Measurements from ENCODE around the gene MGAT5.
"Not testable (repeated sequence)": the region's sequence is repeated elsewhere in the genome, so short reads cannot be mapped to it uniquely, and the experiment has no call there.

MGAT5 gene

DNA sequence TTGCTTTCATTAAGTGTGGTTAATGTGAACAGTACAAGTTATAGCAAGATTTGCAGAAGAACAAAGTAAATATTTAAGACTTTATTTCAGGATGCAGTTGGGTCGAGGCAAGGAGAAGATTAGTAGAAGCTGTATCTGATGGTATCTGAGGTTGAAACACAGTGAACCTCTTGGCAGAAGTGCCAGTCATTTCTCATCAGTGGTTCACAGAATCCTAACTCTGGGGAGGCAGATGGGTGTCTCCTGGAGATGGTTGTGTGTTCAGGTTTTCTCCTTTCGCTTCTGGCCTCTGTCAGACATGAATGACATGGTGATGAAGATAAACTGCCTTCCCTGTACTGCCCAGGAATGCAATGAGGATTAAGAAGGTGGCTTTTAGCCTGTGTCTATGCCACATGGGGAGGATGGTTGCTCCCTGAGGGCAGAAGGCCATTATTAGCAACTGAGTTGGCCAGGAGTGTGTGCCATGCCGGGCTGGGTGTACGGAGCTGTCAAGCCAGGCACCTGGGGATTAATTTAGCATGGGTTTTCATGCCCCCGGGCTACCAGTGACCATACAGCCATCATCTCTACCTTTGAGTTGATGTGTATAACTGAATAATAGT is 28.0 kb downstream of the MGAT5 start:
- FAIRE-seq: no peak

DNA sequence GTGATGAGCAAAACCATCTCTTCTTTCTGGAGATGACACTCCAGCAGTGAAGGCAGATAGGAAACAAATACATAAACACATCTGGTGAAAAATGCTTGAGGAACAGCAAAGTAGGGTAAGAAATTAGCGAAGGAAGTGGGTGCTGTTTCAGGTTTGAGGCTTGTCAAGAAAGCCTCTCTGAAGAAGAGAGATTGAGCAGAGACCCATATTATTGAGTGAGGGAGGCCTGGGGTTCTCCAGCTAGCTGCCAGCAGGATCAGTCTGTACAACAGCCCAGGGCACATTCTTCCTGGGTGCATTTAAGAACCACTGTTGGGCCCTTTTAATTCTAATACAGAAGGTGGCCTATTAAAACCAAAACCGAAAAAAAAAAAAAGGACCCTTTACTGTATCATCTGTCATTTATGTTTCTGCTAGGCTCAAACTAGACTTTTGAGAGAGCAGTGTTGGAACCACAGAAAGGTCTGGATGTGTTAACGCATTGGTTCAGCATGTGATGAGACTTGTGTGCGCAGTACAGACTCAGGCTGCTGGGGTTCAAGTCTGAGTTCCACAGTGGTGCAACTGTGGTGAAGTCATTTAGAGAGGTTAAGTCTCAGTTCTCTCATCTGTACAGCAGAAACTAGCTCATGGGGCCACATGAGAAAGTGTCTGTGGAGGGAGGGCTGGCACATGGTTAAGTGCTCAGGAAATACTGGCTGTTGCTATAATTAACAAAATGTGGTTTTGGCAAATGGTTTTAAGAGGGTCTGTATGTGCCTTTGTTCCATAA is 28.9 kb downstream of the MGAT5 start:
- FAIRE-seq: no peak

DNA sequence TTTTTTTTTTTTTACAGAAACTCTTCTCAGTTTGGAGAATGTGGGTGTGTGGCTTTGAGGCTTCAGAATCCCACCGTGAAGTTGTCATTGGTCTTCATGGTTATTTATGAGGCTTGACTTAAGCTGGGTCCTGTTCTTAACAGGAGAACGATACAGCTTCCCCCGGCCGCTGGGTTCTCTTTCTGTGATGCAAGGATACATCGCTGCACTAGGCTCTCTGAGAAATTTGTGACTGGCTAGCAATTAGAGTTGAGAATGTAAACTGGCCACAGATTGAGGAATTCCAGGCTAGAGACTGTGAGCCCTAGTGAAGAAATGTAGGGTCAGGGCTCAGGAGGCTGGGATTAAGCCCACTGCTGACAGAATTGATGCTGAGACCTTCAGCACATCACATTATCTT is 29.8 kb downstream of the MGAT5 start:
- no peak for FAIRE-seq

DNA sequence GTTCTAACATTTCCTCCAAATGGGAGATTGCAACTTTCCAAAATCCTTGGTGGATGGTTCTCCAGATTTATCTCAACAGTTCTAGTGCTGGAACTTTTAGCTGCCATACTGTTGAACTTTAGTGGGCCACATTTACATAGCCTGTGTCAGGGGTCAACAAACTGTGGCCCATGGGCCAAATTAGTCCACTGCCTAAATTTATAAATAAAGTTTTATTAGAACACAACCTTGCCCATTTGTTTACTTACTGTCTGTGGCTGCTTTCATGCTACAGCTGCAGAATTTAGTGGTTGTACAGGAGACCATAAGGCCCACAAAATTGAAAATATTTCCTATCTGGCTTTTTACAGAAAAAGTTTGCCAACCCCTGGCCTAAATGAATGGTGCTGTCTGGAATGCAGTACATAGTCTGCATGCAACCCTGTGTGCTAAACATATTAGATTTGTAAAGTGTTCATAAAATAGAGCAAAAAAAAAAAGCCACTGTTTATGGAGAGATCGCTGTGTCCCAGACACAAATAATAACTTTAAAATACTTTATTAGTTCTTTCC is 30.3 kb downstream of the MGAT5 start:
- FAIRE-seq: no peak

DNA sequence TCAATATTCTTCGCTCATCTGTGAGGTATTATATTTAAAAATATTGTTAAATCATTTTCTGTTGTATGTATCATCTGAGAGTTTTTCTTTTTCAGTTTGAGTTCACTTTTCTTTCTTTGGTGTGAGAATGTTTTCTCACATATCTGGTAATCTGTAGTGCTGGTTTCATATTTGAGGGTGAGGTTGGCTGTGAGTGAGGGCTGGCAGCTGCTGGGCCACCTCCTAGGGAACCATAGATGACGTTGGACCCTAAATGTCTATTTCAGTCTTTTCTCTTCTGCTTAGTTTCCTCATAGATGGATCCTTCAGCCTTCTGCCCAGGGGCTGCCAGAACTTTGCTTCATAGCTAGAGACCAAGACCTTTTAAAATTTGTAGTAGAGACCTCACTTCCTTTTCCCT is 33.5 kb downstream of the MGAT5 start:
- FAIRE-seq: no peak

DNA sequence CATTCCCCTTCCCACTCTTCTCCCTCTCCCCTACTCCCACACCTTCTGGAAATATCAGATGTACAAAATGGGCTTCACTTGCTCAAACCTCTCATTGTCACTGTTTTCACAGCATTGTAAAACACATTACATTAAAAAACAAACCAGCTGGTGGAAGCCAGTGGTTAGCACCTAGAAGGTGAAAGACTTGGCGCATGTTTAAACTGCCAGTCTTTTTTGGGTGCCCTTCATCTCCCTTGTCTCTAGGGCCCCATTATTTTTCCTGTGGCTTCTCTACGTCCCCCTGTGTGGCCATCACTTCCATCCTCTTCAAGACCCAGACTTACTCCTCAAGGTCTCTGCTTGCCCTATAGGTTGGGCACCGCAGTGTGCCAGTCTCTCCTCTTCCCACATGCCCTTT is 34.9 kb downstream of the MGAT5 start:
- FAIRE-seq: no peak

DNA sequence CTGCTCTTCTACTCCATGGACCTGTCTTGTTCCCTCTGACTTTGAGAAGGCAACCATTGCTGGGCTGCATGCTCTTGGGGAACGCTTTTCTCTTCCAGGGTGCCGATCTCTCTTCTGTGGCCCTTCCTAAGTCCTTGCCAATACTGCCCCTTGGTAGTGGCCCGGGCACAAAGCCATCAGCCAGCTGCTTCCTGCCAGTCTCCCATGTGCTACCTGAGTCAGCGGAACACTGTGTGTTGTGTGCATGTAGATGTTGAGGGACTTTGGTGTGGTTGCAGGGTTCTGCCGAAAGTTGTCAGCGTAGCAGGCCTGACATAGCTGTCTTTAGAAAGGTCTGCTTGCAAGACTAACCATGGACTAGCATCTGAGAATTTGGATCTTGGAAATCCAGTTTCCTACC is 35.4 kb downstream of the MGAT5 start:
- FAIRE-seq: no peak

DNA sequence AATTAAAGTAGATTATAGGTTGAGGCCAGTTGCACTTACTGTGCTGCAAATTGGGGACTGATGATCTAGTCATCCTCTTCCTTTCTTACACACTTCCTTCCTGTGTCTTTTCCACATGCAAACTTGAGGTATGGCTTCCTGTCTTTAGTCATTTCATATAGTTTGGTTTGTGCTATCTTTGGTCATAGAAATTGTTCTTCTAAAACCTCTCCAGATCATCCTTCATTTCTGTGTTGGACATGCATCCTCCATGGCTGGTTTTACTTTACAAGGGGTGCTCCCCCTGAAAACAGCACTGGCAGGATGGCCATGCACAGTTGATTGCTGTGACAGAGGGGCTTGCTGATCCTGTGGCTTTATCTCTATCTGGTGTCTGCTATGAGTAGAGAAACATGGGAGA is 36.5 kb downstream of the MGAT5 start:
- FAIRE-seq: no peak

DNA sequence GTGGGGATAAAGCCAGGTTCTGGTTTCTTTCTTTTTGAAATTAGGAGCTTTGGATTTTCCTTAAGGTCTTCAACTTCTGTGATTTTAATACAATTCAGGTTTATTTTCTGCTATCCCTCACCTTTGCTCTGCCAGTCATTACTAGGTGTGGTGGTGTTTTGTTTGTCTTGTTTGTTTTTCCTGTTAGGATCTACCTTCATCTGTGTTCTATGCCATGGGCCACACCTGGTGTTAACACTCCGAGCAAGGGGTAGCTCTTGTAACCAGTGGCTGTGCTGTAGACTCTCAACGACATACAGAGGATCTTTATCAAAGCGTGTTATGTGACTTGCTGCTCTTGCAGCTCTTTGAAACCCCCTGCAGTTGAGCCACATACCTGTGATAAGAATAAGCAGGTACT is 38.6 kb downstream of the MGAT5 start:
- no peak for FAIRE-seq

DNA sequence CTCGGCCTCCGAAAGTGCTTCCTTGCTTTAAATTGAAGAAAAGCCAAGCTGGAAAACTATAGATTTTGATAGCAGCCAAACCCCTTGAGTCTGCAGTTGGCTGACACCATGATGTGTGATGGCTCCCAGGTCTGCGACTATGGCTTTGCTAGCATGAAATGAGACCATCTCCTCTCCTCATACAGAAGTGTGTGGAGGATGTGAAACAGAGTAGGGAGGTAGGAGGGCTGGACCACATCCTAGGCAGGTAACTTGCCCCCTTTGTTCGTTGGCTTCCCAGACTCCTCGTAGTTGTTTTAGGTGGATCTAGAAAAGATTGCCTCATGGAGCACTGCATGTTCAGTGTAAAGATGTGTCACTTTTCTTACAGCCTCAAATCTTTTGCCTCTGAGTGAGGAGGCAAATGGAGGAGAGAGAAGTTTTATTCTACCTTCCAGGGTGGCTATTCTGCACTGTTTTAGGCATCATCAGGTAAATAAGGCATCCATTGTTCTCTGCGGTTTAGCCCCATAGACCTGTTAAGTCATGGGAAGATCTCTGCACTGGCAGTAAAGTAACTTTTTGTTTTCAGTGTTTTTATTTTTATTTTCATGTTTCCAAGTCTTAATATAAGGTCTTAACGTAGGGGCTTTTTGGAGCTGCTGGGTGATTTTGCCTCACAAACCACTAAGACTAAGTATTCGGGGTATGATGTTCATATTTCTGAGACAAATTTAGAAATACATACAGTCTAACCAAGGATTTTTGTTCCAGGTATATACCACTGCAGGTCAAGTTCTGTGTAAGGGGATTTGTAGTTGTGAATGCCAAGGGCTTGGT is 40.1 kb downstream of the MGAT5 start:
- FAIRE-seq: no peak

DNA sequence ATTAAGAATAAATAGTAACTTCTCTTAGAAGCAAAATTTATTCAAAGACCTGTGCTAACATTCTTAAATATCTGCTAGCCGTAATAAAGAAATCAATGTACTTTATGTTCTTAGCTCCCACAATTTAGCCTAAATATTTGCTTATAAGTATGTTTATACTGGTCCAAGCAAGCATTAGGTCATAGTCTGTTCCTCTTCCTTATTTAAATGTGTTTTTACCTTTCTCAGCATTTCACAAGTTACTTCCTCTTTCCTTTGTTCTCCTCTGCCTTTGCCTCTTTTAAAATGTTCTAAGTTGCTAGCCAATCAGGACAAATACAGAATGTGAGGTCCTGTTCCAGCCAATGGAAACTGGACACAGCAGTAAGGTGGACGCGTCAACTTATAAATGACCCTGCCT is 40.7 kb downstream of the MGAT5 start:
- FAIRE-seq: not testable (repeated sequence)

DNA sequence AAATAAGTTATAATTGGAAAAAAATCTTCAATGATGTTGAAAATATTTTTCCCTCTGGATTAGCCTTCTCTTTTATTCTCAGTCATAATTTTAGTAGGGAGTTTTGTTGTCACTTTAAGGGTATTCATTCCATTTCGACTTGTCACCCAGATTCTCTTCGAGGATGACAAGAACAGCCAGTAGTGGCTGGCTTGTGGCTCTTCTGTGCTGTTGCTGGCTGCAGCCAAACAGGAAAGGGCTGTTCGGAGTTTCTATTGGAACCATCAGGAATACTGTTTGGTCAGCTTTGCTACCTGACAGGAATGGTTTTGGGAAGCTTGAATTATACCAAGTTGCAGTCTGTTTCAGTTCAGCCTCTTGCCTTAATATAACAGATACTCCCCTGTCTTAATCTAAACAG is 41.6 kb downstream of the MGAT5 start:
- no peak for FAIRE-seq

DNA sequence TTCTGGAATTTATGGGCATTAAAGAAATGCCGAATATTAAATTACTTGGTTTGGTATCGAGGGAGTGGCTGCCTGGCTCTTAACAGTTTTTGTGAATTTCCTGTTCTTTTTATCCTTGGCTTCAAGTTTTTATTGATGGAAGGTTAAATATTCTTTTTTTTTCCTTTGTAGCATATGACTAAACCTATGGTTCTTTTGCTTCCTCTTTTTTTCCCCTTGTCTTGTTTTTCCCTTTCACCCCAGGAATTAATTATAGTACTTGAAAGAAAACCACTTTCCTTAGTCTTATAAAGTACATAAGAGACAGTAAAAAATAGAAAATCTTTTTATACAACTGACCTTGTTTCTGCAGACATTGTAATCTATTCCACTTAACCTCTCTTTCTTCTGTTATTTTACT is 42.4 kb downstream of the MGAT5 start:
- FAIRE-seq: peak; percentile 18

DNA sequence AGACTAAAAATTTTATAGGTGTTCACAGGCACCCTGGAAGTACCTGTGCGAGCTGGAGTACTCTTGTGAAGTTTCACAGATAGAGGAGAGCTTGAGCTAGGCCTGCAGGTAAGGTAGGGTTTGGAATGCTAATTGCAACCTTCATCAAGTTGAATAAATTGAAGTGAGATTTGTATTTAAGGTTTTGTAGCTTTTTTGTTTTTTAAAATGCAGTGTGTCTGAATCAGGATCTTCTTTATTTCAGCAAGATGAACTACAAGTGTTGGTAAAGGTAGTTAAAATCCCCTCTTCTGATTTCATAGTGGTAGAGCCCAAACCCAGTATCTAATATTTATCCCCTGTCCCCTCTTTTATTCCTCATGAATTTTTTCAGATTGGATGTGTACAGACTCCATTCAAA is 45.5 kb downstream of the MGAT5 start:
- no peak for FAIRE-seq

DNA sequence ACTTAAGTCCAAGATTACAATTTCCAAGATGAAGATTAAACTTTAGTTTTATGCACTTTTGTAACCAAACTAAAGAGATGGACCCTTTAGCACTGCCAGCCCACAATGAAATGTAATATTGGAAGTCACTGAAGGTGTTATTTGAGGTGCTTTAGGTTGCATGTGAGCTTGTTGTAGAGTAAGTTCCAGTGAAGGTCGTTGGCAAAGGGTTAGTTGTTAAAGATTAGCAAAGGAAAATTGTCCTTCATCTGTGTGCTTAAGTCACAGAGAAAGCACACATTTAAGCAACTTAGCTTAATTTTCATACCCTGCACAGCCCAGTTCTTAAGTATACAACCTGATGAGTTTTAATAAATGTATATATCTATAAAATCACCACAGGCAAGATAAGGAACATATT is 46.7 kb downstream of the MGAT5 start:
- FAIRE-seq: no peak

DNA sequence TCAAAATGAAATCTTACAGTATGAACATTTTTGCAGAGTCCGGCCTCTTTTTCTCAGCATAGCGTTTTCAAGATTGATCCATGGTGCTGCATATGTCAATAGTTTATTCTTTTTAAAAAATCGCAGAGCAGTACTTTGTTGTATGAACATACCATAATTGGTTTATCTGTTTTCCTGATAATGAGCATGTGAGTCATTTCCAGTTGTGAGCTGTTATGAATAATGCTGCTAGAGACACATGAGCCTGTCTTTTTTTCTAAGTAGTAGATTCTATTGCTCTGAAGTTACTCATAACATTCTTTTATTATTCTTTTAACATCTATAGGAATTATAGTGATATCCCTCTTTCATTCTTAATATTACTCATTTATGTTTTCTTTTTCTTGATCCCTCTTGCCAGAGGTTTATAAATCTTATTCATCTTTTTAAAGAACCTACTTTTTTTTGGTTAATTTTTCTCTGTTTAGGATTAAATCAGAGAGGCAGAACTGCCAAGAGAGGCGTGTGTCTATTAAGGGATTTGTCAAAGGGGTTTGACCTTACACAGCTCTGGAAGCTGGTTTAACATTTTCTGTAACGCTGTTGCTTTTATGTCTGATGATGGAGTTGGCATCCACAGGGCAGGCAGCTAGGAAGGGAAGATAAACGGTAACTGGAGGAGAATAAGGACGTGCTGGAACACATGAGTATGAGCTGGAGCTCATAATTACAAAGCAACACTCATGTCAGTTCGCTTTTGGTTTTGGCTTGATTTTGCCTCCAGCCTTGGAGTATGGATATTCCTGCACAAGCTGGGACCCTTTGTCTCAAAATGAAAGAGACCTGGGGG is 47.4 kb downstream of the MGAT5 start:
- no peak for FAIRE-seq

DNA sequence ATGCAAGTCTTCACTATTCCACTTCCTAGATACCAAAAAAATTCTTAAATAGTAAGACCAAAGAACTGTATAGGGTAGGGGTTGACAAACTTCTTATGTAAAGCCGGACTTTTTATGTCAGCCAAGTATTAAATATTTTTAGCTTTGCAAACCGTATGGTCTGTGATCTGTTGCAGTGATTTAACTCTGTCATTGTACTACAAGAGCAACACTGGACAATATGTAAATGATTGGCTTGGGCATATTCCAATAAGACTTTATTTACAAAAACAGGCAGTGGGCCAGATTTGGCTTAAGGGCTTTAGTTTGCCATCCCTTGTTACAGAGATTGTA is 48.0 kb downstream of the MGAT5 start:
- no peak for FAIRE-seq

DNA sequence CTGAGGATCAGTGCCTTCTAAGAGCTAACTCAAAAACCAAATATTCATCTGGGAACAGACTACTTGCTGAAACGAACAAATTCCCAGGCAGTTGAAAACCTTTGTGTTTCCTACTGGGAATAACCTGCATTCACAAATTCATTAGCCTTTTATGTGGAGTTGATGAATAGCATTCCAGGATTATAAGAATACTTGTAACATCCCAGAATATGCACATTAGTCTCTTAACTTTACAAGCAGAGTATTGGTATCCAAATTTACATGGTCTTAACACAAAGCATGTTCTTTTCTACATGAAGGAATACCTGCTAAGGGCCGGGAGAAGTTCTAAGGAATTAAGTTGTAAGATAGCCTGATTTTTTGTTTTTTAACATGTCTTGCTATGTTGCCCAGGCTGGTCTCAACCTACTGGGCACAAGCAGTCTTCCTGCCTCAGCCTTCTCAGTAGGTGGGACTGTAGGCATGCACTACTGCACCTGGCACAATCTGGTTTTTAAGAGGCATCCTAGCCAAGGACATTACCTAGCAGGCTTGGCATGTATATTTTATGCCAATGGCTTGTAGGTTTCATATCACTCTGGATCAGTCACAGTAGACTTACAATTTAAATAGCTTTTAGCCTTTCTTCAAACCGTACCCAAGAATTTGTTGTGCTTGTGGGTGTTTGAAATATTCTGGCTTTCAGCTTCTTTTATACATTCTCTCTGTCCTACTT is 50.7 kb downstream of the MGAT5 start:
- no peak for FAIRE-seq

DNA sequence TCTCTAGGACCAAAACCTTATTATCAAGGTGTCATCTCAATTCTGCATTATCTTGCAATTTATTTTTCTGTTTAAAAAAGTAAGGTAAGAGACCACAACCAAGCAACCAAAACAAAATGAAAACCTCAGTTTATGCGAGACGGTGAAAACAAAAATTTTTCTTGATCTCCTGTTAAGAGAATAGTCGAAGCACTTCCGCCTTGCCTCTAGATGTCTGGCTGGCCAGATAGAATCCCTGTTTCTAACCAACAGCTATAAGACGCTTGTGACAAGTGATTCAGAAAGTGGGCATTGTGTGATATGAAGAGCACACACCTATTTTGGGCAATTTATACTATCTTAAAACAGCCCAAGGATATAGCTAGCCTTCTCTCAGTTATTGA is 51.2 kb downstream of the MGAT5 start:
- no peak for FAIRE-seq

DNA sequence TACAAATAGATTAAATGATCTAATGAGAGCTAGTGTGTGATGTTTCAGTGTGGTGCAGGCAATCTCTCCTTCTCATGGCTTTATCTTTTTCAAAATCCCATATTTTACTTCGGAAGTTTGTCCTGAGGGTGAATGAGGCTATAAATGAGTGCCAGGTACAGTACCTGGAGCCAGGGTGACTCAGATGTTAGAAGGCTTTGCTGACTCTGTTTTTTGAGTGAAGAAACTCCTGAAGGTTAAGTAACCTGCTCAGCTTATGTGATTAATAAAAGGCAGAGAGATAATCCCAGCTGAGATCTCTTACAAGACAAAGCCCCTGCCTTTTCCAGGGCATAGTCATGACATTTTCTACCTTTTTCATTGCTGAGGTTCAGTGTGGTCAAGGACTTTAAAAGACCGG is 52.6 kb downstream of the MGAT5 start:
- no peak for FAIRE-seq

DNA sequence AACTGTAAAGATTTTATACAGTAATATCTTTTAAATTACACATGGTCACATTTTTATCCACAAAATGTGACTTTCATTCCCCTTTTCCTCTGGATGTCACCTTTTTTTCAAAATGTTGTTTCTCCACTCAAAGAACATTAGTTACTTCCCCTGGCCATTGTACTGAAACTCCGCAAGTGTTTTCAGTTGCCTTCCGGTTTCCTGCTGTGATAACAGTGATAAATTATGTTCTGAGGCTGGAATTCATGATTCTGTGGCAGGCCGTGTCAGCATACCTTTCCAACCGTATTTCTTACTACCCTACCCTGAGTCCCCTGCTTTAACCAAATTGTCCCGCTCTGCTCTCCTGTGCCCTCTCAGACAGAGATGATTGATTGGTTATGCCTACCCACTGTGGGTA is 53.5 kb downstream of the MGAT5 start:
- no peak for FAIRE-seq

Measured in endometrium (tissue), 2 donors.